CD4-positive, alpha-beta T cell (primary cell): ENCODE measurements around the gene TREX2. TPM values are rescaled to one million over a fixed set of nuclear protein-coding genes. Genes with fewer than 3 reads are reported as not detected.

Experiments
- ATAC-seq: fragments of 200-7000 bp; cut with Tn5 transposase; one replicate; pipeline ENCODE4 v1.10.0; 2022; ENCODE audit warnings: mild to moderate bottlenecking; ENCODE audit not compliant: poor library complexity
- CTCF ChIA-PET: fragments of 350-600 bp; sonication (Branson Sonifier 250); formaldehyde crosslinking; loops from one replicate; lab custom pipeline; 2021; ENCODE audit warnings: antibody characterized with exemption, inconsistent platforms; lab: Charles Lee
- POLR2A ChIA-PET: fragments of 350-600 bp; sonication (Branson Sonifier 250); formaldehyde crosslinking; loops from one replicate; lab custom pipeline; 2021; ENCODE audit warnings: antibody characterized with exemption, inconsistent platforms; lab: Charles Lee
- DNase-seq, 14 experiments: peaks; one replicate each; pipeline ENCODE4 v3.0.0-alpha.2; 2013 to 2020; ENCODE audit warnings: mixed read lengths in 2 of 14
- H3K27ac ChIP-seq, 2 donors: one replicate each; pipeline versions ENCODE4 v1.5.1 to v1.7.0; 2013; ENCODE audit warnings: low read length in 2 of 2, low read depth in 1 of 2, mild to moderate bottlenecking in 1 of 2
- H3K27me3 ChIP-seq, 2 experiments: 1 replicate in 1 of 2; 2 replicates in 1 of 2; pipeline versions ENCODE4 v1.6.1 to v1.7.0; 2013; ENCODE audit warnings: low read length in 2 of 2, control low read depth in 1 of 2, mild to moderate bottlenecking in 1 of 2, moderate library complexity in 1 of 2; ENCODE audit not compliant: insufficient read depth in 2 of 2, control insufficient read depth in 1 of 2
- H3K36me3 ChIP-seq: one replicate; pipeline ENCODE4 v1.6.1; 2013; ENCODE audit warnings: low read length, control low read depth; ENCODE audit not compliant: insufficient read depth
- H3K4me1 ChIP-seq: one replicate; pipeline ENCODE4 v1.6.1; 2013; ENCODE audit warnings: low read length, control low read depth; ENCODE audit not compliant: insufficient read depth
- H3K4me3 ChIP-seq: one replicate; pipeline ENCODE4 v1.5.1; 2013; ENCODE audit warnings: mild to moderate bottlenecking, low read length, moderate library complexity
- H3K9me3 ChIP-seq, 2 experiments: 1 replicate in 1 of 2; 2 replicates in 1 of 2; pipeline versions ENCODE4 v1.6.1 to v1.7.0; 2013; ENCODE audit warnings: low read length in 2 of 2, mild to moderate bottlenecking in 2 of 2, control low read depth in 1 of 2, moderate library complexity in 1 of 2; ENCODE audit not compliant: control insufficient read depth in 1 of 2, insufficient read depth in 1 of 2
- H3K27ac Mint-ChIP-seq: one replicate; pipeline ENCODE4 v1.8.0; 2020; ENCODE audit warnings: mixed read lengths
- H3K27me3 Mint-ChIP-seq: one replicate; pipeline ENCODE4 v1.8.0; 2021; ENCODE audit warnings: mixed read lengths
- H3K36me3 Mint-ChIP-seq: one replicate; pipeline ENCODE4 v1.8.0; 2021; ENCODE audit warnings: low read depth, mixed read lengths
- H3K4me1 Mint-ChIP-seq: one replicate; pipeline ENCODE4 v1.8.0; 2021; ENCODE audit warnings: low read depth, mixed read lengths
- H3K4me3 Mint-ChIP-seq: one replicate; pipeline ENCODE4 v1.8.0; 2020; ENCODE audit warnings: mild to moderate bottlenecking, mixed read lengths
- H3K9me3 Mint-ChIP-seq: one replicate; pipeline ENCODE4 v1.8.0; 2020; ENCODE audit warnings: mixed read lengths
- CTCF ChIP-seq: fragments of 200-600 bp; IDR thresholded peaks from one replicate; pipeline ENCODE4 v1.8.0; 2022; ENCODE audit warnings: antibody characterized with exemption, mild to moderate bottlenecking
- intact Hi-C, 2 experiments: fragments of 100-400 bp; cut with DNase I in 1 of 2; cut with micrococcal nuclease in 1 of 2; formaldehyde crosslinking; loops; one replicate each; pipeline versions ENCODE4 v1.15.1 to v1.9.0; 2023 to 2025; cut with DNase I, micrococcal nuclease
- total RNA-seq, 174 experiments: library from RNA in 2 of 174; stranded (reverse) in 2 of 174; gene quantifications; one replicate each; pipeline ENCODE4 v1.2.3 and lab custom pipeline; 2021 to 2026

Gene TREX2
- total RNA-seq, 2 experiments from 2014 or later, result 1.1 to 1.4 TPM

DNA sequence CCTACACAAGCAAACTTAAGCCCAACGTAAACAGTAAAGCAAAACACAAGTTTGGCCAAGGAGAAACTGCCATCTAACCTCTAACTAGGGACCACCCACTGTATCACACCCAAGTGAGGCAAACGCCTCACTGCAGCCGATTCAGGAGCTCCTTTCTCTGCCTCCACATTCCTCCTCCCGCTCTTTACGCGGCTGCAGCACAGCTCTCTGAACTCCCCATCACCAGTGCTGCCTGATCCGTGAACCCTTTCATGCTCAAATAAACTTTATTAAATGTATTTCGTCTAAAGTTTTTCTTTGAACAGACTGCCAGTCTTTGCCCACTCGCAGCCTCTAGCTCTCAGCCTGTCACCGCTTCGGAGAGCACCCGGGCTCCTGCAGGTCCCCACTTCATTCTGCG, 51.2 kb downstream of the TREX2 start:
- Mint-ChIP-seq H3K27me3 (no peaks in the 10 kb centered on the region), H3K4me1 (no peaks in the 10 kb centered on the region), H3K36me3 (no peaks in the 10 kb centered on the region), H3K27ac (no peak overlapping the region), H3K9me3 (no peaks in the 10 kb centered on the region), H3K4me3 (no peak overlapping the region)
- peaks cover 7% of the 10 kb centered on the region for H3K4me1 ChIP-seq
- no peaks in the 10 kb centered on the region for H3K9me3 ChIP-seq
- no peaks in the 10 kb centered on the region for H3K36me3 ChIP-seq
- no peak for TF ChIP-seq CTCF
- POLR2A ChIA-PET, result no interaction called here
- CTCF ChIA-PET, result no interaction called here
- ATAC-seq, result no peak
- no peak for DNase-seq
- H3K4me3 ChIP-seq, result no peak overlapping the region
- intact Hi-C loops, result no loop called here
- no peak overlapping the region for H3K27ac ChIP-seq
- H3K27me3 ChIP-seq, result no peaks in the 10 kb centered on the region

Other genes starting within 250 kb of the TREX2 start
- not detected for gene PNMA6F, start 124.3 kb downstream of the TREX2 start, total RNA-seq
- 10 to 100 TPM; 10.5 to 11.3 TPM for gene ZNF275, start 111.9 kb downstream of the TREX2 start, total RNA-seq
- not detected for gene PNMA6E, start 44.7 kb downstream of the TREX2 start, total RNA-seq
- under 1 TPM; 0.08 to 0.11 TPM for gene ZFP92, start 34.6 kb downstream of the TREX2 start, total RNA-seq
- 10 to 100 TPM; 24.4 to 25.6 TPM for gene HAUS7, start 24.5 kb upstream of the TREX2 start, total RNA-seq
- not detected for gene BGN, start 48.9 kb upstream of the TREX2 start, total RNA-seq
- gene ATP2B3, start 71.6 kb upstream of the TREX2 start, total RNA-seq, result not detected
- 10 to 100 TPM; 13.9 to 14.1 TPM for gene CCNQ, start 153.1 kb upstream of the TREX2 start, total RNA-seq
- not detected for gene DUSP9, start 201.1 kb upstream of the TREX2 start, total RNA-seq
- 1 to 10 TPM in 1 of 2 experiments, under 1 TPM in 1; 0.70 to 1.0 TPM for gene PNCK, start 227.8 kb upstream of the TREX2 start, total RNA-seq
- gene SLC6A8, start 241.9 kb upstream of the TREX2 start, total RNA-seq, result under 1 TPM; 0.42 to 0.71 TPM